Lung (tissue), 12 donors: Measurements from ENCODE around the gene PEPD. TPM values are rescaled to one million over a fixed set of nuclear protein-coding genes. Genes with fewer than 3 reads are reported as not detected.
A peak's percentile ranks its signal among the peaks of the same experiment; 100 is the strongest.

Experiments
- ATAC-seq: fragments of 200-7000 bp; cut with Tn5 transposase; one replicate; pipeline ENCODE4 v1.9.1; 2020; ENCODE audit warnings: moderate number of reproducible peaks; ENCODE audit not compliant: insufficient read depth, low FRiP score
- DNase-seq, 3 donors: peaks; one replicate each; pipeline ENCODE4 v3.0.0-alpha.2; 2013 to 2017
- H3K27ac ChIP-seq, 2 donors: one replicate each; pipeline ENCODE4 v1.5.1; 2013; ENCODE audit warnings: mild to moderate bottlenecking in 2 of 2, moderate library complexity in 2 of 2, control low read depth in 1 of 2, inconsistent platforms in 1 of 2, low read depth in 1 of 2, low read length in 1 of 2
- H3K27me3 ChIP-seq, 3 donors: one replicate each; pipeline ENCODE4 v1.5.1; 2013; ENCODE audit warnings: low read length in 2 of 3; ENCODE audit not compliant: control insufficient read depth in 3 of 3, insufficient read depth in 3 of 3
- H3K36me3 ChIP-seq, 4 donors: one replicate each; pipeline ENCODE4 v1.5.1; 2013; ENCODE audit warnings: low read length in 4 of 4, mild to moderate bottlenecking in 1 of 4, moderate library complexity in 1 of 4; ENCODE audit not compliant: control insufficient read depth in 4 of 4, insufficient read depth in 4 of 4
- H3K4me1 ChIP-seq, 5 donors: one replicate each; pipeline ENCODE4 v1.5.1; 2013; ENCODE audit warnings: low read length in 5 of 5, mild to moderate bottlenecking in 2 of 5, moderate library complexity in 1 of 5; ENCODE audit not compliant: control insufficient read depth in 5 of 5, insufficient read depth in 5 of 5
- H3K4me3 ChIP-seq: one replicate; pipeline ENCODE4 v1.5.1; 2013; ENCODE audit warnings: mild to moderate bottlenecking, control low read depth, moderate library complexity
- H3K9ac ChIP-seq, 2 donors: one replicate each; pipeline ENCODE4 v1.5.1; 2013; ENCODE audit warnings: low read length in 2 of 2, control low read depth in 1 of 2; ENCODE audit not compliant: insufficient read depth in 1 of 2
- H3K9me3 ChIP-seq, 4 donors: one replicate each; pipeline ENCODE4 v1.5.1; 2013; ENCODE audit warnings: low read length in 3 of 4, mild to moderate bottlenecking in 1 of 4, moderate library complexity in 1 of 4; ENCODE audit not compliant: control insufficient read depth in 4 of 4, insufficient read depth in 3 of 4
- CTCF ChIP-seq: IDR thresholded peaks from 2 replicates; pipeline ENCODE4 v1.5.1; 2012; ENCODE audit warnings: mild to moderate bottlenecking; ENCODE audit errors: control extremely low read depth, extremely low read depth
- WGBS, 2 donors: extraction: QIAGEN DNeasy Blood & Tissue Kit; methylation state at CpG; one replicate each; pipeline ENCODE4 v1.1.7; 2013; 5-methylcytosine and 5-hydroxymethylcytosine counted together
- polyA plus RNA-seq, 2 donors: library from polyadenylated mRNA; stranded (reverse); fragments of 200-250 nt; gene quantifications; one replicate each; pipeline ENCODE4 v1.2.1, GENCODE V29; 2013
- total RNA-seq, 2 donors: library from RNA; depleted of rRNA in 1 of 2; stranded (reverse); fragments of >200 nt in 1 of 2; gene quantifications; one replicate each; pipeline ENCODE4 v1.2.1, GENCODE V29; 2014 to 2021
- donor health status: control.
- donor health status: control.
- donor health status: Bipolar disorder and iron deficiency.
- donor health status: healthy.
- donor health status: DM: yes; HTN: yes; CAD: no.

PEPD gene
- total and polyA plus RNA-seq, 4 donors: 29.6 to 88.2 (median 73.4) TPM

GRCh38 chr19:33388725-33389420 is 132.7 kb downstream of the PEPD start:
- H3K4me3 ChIP-seq: no peak overlapping the region
- H3K9ac ChIP-seq: no peak overlapping the region
- no peak for ATAC-seq
- no peaks in the 10 kb centered on the region for H3K9me3 ChIP-seq
- H3K36me3 ChIP-seq: peaks cover 0 to 24% (median 2%) of the 10 kb centered on the region in 4 donors
- WGBS, 2 donors: 88 to 90% methylated on average over 25 to 28 of the region's 28 CpGs
- TF ChIP-seq CTCF: no peak
- no peaks in the 10 kb centered on the region for H3K27me3 ChIP-seq
- peak overlapping the region in 1 of 2 donors; percentile 76 for H3K27ac ChIP-seq
- DNase-seq: peak in 1 of 3 donors; percentile 50
- H3K4me1 ChIP-seq: peaks cover 6 to 54% (median 42%) of the 10 kb centered on the region in 5 donors

GRCh38 chr19:33388231-33388724 is 133.3 kb downstream of the PEPD start:
- DNase-seq (no peak), ATAC-seq (no peak)
- peaks cover 0 to 28% (median 2%) of the 10 kb centered on the region in 4 donors for H3K36me3 ChIP-seq
- H3K9me3 ChIP-seq: no peaks in the 10 kb centered on the region
- H3K27me3 ChIP-seq: no peaks in the 10 kb centered on the region
- H3K27ac ChIP-seq: no peak overlapping the region
- peaks cover 6 to 49% (median 37%) of the 10 kb centered on the region in 5 donors for H3K4me1 ChIP-seq
- H3K9ac ChIP-seq: no peak overlapping the region
- WGBS, 2 donors: 81 to 90% methylated on average over 13 of the region's 13 CpGs
- H3K4me3 ChIP-seq: no peak overlapping the region
- TF ChIP-seq CTCF: no peak

- H3K27ac ChIP-seq: no peak overlapping the region
- no peaks in the 10 kb centered on the region for H3K9me3 ChIP-seq
- peaks cover 0 to 28% (median 2%) of the 10 kb centered on the region in 4 donors for H3K36me3 ChIP-seq
- H3K4me3 ChIP-seq: no peak overlapping the region
- H3K4me1 ChIP-seq: peaks cover 6 to 45% (median 35%) of the 10 kb centered on the region in 5 donors
- ATAC-seq: no peak
- no peak for DNase-seq
- WGBS, 2 donors: 96 to 97% methylated on average over 39 of the region's 39 CpGs
- no peaks in the 10 kb centered on the region for H3K27me3 ChIP-seq
- TF ChIP-seq CTCF: no peak
- H3K9ac ChIP-seq: no peak overlapping the region
Measured at GRCh38 chr19:33387351-33388230, 134.0 kb downstream of the PEPD start.
